Stimulated activated CD4-positive, alpha-beta T cell treated with anti-CD3 and anti-CD28 coated beads, Interleukin-1b, Interleukin-23, amount 100 ng/mL, for 4 hours (primary cell): ENCODE results near the gene TADA3.
A peak's percentile ranks its signal among the peaks of the same experiment; 100 is the strongest.

ENCODE experiments used
- DNase-seq, 2 donors: peaks; one replicate each; pipeline ENCODE4 v3.0.0-alpha.2; 2020; ENCODE audit warnings: low read depth in 2 of 2

The TADA3 gene

DNA sequence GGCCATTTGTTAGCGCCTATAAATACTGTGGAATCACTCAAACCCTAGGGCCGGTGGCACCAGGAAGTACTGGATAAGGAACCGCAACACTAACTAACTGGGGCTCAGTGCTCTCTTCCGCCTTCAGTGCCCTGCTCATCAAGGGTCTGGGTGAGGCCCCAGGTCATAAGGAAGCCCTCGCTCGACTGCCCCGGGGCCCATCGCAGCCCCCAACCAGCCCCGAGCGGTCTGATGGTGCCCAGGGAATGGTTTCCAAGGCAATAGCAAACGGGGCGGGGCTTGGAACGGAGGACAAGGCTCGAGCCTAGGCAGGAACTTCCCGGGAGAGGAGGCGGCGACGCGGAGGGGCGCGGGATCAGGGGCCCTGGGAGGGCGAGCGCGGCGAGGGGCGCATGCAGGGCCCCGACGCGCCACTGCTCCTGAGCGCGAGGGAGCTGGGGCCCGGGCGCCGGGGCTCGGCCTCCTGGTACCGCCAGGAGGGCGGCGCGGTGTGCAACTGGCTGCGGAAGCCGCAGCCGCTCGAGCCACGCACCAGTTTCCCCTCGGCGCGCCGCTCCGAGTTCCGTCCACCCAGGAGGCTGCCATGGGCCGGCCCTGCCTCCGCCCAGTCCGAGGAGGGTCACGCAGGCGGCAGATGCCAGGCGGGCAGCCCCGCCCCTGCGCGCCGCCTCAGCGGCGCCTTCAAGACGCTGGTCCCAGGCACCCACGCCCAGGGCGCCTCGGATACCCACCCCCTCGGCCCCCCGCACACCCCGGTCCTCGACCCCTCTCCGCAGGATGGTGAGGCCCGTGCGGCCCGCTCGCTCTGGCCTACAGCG, 17.6 kb upstream of the TADA3 start, which contains the start of gene TTLL3:
TTLL3 (plus strand) TSS at position 648 of the 818 bp plus-strand sequence. CDS start 400 bp downstream, outside the sequence.
- DNase-seq = peak in 1 of 2 donors; percentile 39

DNA sequence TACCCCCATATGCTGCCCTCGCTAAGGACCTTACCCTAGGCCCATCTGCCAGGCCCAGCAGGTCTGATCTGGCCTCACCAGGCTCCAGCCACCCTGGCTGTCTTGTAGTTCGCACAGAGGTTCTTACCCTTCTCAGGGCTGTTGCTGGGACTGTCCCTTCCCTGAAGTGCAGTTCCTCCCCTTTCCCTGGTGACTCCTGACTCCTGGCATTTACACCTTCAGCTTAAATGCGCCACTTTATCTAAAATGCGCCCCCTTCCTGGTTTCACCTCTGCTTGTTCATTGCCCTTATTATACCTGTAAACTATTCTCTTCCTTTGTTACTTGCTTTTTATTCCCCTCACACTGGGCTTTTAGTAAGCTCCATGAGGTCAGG, 17.0 kb upstream of the TADA3 start:
- no peak for DNase-seq

DNA sequence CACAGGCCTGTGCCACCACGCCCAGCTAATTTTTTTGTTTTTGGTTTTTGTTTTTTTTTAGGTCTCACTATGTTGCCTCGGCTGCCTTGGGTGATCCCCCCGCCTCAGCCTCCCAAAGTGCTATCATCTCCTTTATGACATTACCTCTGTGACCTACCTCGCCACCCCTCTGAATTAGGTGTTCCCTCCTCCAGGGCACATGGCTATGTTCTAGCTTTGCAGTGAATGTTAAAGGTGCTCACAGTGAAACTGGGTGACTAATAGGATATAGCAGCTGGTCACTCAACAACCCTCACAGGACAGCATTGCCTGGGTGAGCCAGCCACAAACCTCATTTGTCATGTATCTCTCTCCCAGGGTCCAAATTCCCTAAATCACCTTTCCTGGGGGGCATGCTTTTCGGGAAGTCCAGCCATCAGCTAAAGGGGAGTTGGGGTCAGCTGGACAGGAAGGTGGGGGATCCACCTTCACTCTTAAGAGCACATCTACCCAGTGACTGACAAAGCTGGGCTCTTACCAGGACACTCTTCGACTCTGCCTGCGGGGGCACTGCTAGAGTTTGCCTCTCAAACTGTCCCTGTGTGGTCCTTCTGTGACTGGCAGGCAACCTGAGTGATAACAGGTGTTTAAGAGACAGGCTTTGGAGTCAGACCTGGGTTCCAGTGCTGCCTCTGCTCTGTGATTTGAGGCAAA, 16.2 kb upstream of the TADA3 start:
- peak; percentile 23 to 27 for DNase-seq

DNA sequence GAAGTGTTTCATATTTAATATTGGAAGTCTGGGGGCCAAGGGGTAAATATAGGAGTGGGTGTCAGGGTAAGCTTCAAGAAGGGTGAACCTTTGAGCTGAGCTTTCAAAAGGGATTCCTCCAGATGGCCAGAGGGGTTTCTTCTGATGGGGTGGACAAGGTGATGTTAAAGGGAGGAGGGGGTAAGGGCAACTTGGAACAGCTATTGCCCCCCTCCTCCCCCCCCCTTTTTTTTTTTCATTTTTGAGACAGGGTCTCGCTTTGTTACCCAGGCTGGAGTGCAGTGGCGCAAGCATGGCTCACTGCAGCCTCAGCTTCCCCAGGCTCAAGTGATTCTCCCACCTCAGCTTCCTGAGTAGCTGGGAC, 15.7 kb upstream of the TADA3 start:
- no peak for DNase-seq

DNA sequence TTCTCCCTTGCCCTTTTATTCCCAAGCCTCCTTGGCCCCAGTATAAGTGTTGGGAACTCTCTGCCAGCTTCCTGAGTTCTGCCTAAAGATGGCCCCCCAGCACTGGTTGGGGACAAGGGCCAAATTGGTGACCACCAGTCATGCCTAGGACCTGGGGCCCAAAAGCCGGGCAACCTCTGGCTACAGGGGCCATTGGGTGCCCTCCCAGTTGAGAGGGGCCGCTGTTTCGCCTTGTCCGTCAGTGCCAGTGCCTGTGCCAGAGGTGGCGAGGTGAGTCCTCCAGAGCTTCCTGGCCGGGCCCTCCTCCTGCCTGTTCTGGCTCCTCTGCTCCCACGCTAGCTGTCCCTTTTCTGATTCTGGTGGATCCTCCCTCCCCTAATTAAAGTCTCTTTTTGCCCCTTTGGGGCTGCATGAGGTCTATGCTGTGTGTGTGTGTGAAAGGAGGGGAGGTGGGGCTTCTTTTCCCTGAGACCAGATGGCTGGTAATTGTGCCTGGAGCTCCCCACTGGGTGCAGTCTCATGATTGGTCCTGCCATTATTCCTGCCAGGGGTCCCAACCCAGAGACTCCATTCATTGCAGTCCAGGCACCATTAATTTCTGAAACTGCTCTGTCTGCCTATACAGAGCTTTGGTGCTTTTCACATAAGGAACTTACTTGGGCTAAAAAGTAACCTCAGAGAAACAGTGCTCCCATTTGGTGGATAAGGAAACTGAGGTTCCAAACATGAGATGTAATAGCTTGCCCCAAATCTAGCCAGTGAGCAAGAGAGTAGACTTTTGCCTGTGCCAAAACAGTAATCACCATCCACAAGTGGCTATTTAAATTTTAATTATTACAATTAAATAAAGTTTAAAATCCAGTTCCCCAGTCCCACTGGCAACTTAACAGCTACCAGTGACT, 14.7 kb upstream of the TADA3 start:
- no peak for DNase-seq

DNA sequence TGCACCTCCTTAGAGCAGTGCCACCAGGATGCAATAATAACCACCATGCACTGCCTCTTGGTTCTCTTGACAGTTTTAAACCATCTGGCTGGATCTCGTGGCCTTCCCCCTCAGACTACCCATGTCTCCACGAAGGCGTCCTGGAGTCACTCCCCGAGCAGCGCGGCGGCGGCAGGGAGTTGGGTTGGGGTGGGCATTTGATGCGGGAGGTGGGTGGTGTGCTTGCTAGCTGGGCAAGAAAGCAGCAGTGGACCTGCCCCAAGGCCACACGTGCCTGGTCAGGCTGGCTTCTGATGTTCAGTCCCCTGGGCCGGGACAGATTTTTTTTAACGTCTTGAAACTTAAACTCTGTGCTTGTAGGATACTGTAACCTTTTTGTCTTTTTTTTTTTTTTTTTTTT, 13.9 kb upstream of the TADA3 start:
- DNase-seq = no peak

DNA sequence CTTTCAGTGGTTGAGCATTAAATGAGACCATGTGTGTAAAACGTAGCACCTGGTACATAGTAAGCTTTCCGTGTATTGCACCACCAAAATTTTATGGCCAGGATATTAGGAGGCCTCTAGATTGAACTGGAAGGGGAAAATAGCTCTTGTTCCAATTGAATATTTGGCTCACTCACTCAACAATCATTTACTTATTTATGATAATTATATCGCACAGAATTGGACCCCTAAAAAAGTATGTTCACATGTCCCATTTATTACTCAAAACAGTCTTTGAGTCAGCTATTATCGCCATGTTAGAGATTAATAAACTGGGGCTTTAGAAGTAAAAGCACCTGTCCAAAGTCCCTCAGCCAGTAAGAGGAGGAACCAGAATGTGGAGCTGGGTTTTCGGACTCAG, 12.7 kb upstream of the TADA3 start:
- no peak for DNase-seq

DNA sequence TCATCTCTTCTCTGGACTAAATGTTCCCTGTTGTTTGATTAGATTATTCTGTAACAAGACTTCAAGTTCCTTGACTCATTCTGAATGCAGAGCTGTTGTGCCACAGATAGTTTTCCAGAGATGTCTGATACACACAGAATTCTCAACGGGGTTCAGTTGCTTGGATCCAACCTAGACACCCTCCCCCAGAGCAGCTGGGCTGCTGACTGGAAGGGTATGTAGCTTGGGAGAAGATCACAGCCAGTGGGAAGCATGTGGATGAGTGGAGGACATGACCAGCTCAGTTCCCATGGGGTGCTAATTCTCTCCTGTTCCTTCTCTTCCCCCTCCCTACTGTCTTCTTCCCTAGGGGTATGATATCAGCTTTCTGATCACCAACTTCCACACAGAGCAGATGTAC, 11.2 kb upstream of the TADA3 start:
- no peak for DNase-seq

DNA sequence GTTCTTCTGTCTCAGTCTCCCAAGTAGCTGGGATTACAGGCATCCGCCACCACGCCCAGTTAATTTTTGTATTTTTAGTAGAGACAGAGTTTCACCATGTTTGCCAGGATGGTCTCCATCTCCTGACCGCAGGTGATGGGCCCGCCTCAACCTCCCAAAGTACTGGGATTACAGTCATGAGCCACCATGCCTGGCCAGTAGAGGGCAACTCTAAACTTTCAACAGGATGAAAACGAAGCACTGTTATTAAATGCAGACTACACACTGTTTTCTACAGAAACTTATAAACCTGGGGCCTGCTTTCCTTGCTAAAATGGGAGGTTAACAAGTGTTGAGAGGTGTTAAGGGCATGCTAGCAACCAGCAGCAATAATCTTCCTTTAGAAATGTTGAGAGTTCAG, 8.3 kb upstream of the TADA3 start:
- no peak for DNase-seq

DNA sequence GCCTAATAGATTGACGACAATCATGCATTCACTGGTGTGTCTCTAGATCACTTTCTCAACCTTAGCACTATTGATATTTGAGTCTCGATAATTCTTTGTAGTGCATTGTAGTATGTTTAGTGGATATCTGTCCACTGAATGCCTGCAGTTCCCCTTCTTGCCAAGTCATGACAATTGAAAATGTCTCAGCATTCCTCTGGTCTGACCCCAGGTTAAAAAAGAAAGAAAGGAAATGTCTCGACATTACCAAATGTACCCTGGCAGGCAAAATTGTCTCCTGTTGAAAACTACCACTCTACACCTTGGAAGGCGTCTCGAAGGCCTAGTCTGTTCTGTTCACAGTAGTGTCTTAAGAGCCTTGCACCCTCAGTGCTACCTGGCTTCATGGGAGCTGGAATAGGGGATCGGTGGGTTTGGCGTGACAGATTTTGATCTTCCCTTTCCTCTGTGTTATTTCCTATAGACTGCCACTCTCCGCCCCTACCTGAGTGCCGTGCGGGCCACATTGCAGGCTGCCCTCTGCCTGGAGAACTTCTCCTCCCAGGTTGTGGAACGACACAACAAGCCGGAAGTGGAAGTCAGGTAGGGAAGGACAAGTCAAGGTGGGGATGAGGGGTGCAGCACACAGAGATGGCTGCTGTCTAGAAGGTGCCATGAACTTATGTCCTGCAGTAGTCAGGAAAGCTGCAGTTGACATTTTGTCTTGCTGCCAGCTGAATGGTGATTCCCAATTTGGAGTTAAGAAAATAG, 5.1 kb upstream of the TADA3 start:
- DNase-seq = no peak

DNA sequence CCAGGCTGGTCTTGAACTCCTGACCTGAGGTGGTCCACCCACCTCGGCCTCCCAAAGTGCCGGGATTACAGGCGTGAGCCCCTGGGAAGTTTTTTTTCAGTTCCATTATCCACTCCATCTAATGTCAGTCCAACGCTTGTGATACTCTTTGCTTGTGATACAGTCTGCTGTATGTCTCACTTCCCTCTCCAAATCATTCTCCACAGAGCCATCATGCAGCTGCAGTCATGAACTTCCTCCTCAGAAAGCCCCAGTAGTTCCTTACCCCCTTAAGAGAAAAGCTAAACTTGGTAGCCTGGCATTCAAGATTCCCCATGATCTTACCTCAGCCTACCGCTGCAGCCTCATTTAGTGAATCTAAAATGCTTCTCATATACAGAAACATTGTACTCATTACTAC, 2.9 kb upstream of the TADA3 start:
- no peak for DNase-seq

DNA sequence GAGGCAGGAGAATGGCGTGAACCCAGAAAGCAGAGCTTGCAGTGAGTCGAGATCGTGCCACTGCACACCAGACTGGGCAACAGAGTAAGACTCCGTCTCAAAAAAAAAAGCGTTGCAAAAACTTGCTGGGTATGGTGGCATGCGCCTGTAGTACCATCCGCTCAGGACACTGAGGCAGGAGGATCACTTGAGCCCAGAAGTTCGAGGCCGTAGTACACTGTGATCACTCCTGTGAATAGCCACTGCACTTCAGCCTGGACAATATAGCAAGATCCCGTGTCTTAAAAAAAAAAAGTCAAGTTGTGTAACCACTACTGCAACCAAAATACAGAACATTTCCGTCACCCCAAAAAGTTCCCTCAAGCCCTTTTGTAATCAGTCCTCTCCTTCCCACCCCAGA, 2.1 kb upstream of the TADA3 start:
- no peak for DNase-seq

DNA sequence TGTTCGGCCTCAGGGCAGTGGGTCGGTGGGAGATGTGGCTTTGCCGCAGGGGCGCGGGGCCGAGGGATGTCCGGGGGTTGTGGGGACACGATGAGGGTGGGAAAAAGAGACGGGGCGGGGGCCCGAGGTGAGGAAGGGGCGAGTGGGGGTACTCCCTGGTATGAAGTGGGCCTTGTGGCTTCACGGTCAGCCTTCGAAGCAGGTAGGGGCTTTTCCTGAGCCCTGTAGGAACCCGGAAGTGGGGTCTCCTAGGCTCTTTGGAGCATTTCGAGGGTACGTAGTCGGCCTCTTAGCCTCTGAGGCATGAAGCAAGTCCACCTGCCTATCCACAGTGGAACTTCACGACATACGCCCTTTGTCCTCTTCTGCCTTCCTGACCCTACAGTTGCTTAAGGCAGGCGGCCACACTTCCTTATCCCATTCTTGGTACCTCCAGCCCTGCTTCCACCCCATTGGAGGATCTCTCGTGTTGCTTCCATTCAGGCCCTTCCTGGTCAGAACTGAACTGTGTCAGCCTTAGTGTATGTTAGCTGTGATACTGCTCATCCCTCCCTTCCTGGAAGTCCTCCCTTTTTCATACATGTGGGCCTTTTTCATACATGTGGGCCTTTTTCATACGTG, 998 bp upstream of the TADA3 start:
- no peak for DNase-seq

DNA sequence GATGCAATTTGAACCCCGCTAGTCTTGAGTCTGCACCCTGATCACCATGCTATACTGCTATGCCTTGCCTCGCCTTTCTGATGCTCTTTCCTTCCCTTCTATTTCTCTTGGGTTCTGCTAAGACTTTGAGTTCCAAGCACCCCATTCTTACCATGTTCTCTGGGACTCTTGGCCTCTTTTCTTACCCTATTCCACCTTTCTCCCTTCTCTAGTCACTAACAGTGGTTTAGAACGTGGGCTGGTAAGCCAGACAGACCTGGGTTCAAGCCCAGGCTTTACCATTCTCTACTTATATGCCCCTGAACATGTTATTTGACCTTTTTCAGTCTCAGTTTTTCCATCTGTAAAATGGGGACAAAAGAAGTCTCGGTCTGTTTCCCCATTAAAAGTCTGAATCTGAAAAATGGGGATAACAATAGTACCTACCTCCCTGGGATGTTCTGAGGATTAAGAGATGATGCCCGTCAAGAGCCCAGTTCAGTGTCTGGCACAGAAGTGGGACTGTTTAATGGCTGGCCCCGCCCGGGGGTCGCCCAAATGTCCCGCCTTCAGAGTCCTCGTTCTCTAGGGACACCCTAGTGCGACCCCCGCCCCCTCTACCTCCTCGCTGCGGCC, 376 bp downstream of the TADA3 start:
- no peak for DNase-seq

DNA sequence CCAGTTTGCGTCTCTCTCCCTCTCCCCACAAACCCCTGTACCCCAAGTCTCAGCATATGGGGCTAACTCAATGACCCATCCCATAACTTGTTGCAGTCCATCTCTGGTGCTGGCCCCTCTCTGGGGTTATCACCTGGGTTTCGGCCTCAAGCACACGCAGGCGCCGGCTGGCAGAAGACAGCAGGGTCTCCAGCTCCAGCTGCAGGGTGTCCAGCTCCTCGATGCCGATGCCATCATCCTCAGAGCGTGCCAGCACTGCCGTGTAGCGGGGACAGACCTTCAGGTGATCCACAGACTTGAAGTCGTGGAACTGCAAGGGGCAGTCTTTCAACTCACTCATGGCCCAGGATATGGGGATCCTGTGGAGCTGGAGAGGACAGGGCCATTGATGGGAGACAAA, 1.1 kb downstream of the TADA3 start:
- DNase-seq = no peak

DNA sequence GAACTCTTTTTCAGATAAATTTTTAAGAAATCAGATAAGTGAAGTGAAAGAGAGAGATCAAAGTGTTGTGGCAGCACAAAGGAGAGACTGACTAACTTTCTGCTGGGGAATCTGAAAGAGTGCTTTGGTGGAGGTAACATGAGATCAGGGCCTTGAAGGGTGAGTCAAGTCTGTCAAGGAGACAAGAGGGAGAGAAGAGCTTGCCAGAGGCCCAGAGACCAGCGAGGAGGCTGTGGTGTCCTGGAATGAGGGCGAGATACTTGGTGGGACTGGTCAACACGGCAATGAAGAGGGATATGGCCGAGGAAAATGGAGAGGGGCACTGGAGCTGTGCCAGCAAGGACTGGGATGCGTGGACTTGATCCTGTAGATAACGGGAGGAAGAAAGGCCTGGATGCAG, 4.6 kb downstream of the TADA3 start:
- DNase-seq = no peak

DNA sequence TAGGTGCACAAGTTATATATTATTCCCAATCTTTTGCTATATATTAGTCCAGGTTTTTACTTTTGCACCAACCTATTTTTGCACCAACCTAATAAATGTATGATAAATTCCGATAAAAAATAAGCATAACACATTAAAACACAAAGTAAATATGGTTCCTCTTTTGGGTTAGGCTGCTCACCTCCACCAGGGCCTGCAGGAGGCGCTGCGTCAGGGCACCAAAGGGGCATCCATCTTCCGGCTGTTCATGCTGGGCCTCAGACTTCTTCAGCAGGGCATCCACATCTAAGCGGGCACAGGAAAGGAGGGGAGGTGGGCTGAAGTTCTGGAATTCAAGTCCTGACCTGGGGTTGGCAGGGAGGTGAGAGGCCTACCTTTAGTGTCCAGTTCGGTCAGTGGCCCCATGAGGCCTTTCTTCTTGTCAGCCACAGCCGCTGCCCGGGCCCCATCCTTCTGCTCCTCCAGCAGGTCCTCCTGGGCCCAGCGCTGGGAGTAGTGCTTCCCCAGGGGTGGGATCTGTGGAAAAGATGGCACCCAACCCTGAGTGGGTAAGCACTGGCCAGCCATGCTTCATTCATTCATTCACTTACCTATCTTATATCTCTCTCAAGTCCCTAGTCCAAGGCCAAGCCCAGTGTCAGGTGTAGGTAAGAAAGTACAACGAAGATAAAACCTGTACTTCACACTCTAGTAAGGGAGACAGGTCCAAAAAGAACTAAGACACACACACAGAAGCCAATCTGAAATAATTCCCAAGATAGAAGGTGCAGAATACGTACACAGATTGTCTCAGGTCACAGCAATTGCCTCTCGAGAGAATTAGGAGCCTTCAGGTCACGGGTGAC, 5.2 kb downstream of the TADA3 start:
- DNase-seq = no peak

DNA sequence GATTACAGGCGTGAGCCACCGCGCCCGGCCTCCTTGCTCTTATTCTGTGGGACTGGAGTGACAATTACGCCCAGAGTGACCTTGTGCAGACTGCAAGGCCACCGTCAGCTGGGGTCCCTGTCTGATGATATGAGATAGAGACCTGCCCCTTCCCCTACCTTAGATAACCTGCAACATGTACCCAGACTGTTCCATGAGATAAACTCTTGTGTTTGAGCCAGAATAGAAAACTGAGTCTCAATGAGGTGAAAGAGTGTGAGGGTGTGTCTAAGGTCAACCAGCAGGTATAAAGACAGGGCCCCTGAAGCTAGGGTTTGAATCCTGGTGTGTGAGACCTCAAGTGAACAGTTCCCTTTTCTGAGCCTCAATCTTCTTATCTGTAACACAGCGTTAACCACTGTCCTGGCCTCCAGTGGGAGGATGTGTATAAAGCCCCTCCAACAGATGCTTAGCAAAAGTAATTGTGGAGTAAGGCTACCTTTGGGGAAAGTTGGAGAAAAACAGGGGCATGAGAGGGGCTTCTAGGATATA, 6.0 kb downstream of the TADA3 start:
- DNase-seq = no peak

DNA sequence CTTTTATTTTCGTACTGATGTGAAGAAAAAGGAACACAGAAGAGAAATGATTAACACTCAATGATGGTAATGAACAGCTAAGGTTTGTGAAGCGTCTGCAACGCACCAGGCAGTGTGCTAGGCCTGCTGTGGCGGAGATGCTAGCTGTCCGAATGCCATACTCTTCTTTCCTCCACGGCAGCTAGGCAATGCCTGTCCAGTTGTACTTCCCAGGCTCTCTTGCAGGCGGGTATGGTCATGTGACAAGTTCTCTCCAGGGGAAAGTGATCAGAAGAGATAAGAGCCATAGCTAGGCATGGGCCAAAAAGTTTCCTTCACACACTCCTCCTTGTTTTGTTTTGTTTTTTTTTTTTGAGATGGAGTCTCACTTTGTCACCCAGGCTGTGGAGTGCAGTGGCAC, 6.7 kb downstream of the TADA3 start:
- no peak for DNase-seq

DNA sequence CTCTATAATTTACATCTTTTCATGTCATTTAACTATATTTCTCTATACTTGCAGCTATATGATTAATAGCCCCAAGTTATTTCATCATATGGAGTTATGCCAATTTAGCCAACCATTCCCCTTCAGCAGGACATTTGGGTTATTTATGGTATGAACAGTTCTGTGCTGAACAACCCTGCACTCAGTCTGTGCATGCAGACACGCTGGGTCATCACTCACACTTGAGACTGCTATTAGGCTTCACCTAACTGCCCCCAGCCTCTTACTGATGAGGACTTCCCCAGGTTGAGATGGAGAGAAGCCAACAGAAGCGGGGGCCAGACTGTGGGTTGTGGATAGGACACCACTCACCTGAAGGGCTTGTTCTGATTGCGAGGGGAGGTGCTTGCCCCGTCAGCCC, 7.3 kb downstream of the TADA3 start:
- DNase-seq = no peak
